SK-N-SH (cell line): ENCODE results near the gene GRB10. TPM values are rescaled to one million over a fixed set of nuclear protein-coding genes. Genes with fewer than 3 reads are reported as not detected.

Experiments
- CTCF ChIA-PET: fragments of 300-600, 350-600 bp; formaldehyde crosslinking; extraction: SDS; loops from one replicate; lab custom pipeline; 2021; lab: Yijun Ruan, JAX
- POLR2A ChIA-PET: fragments of 350-600 bp; sonication (Branson Sonifier 250); formaldehyde crosslinking; extraction: SDS; loops from one replicate; lab custom pipeline; 2020; ENCODE audit warnings: antibody characterized with exemption, inconsistent platforms; lab: Yijun Ruan, JAX
- DNase-seq: peaks from one replicate; pipeline ENCODE4 v3.0.0; 2012
- H2AFZ ChIP-seq: fragments of 200-600 bp; sonication (generic); 2 replicates; pipeline ENCODE4 v1.8.1; 2016; ENCODE audit warnings: antibody characterized with exemption, mild to moderate bottlenecking, low read depth
- H3F3A ChIP-seq: fragments of 200-600 bp; sonication (generic); replicated peaks from 2 replicates; pipeline ENCODE3; 2016; ENCODE audit warnings: antibody characterized with exemption, mild to moderate bottlenecking; ENCODE audit not compliant: insufficient read depth
- H3K27ac ChIP-seq, 2 experiments: fragments of 200-500 bp in 1 of 2; fragments of 200-600 bp in 1 of 2; sonication (Bioruptor generic) in 1 of 2; sonication (generic), shearing (Covaris generic) in 1 of 2; 2 replicates each; pipeline versions ENCODE4 v1.5.1 to v1.6.1; 2014 to 2016; ENCODE audit warnings: low read depth in 2 of 2, inconsistent platforms in 1 of 2, low read length in 1 of 2, mild to moderate bottlenecking in 1 of 2, mixed read lengths in 1 of 2
- H3K27me3 ChIP-seq: fragments of 200-600 bp; sonication (generic), shearing (Covaris generic); 2 replicates; pipeline ENCODE4 v1.6.1; 2016; ENCODE audit warnings: mixed run types; ENCODE audit not compliant: insufficient read depth
- H3K36me3 ChIP-seq, 2 experiments: fragments of 200-500 bp in 1 of 2; fragments of 200-600 bp in 1 of 2; sonication (Bioruptor generic) in 1 of 2; sonication (generic) in 1 of 2; replicated peaks in 1 of 2; 2 replicates each; pipeline versions ENCODE3 to v1.5.1; 2014 to 2016; ENCODE audit warnings: low read length in 1 of 2, mild to moderate bottlenecking in 1 of 2; ENCODE audit not compliant: insufficient read depth in 2 of 2, control insufficient read depth in 1 of 2
- H3K4me1 ChIP-seq, 2 experiments: fragments of 200-500 bp in 1 of 2; fragments of 200-600 bp in 1 of 2; sonication (Bioruptor generic) in 1 of 2; sonication (generic), shearing (Covaris generic) in 1 of 2; 2 replicates each; pipeline versions ENCODE4 v1.5.1 to v1.6.1; 2014 to 2016; ENCODE audit warnings: low read depth in 1 of 2, low read length in 1 of 2, mixed run types in 1 of 2; ENCODE audit not compliant: insufficient read depth in 2 of 2, control insufficient read depth in 1 of 2
- H3K4me2 ChIP-seq: fragments of 200-600 bp; sonication (generic), shearing (Covaris generic); 2 replicates; pipeline ENCODE4 v1.6.1; 2017; ENCODE audit warnings: mixed run types
- H3K4me3 ChIP-seq, 2 experiments: fragments of 200-500 bp in 1 of 2; fragments of 200-600 bp in 1 of 2; sonication (Bioruptor generic) in 1 of 2; sonication (generic), shearing (Covaris generic) in 1 of 2; 2 replicates each; pipeline versions ENCODE4 v1.5.1 to v1.8.1; 2014 to 2016; ENCODE audit warnings: low read depth in 2 of 2, inconsistent platforms in 1 of 2, low read length in 1 of 2, mild to moderate bottlenecking in 1 of 2, mixed read lengths in 1 of 2, moderate library complexity in 1 of 2
- H3K79me2 ChIP-seq: fragments of 200-600 bp; sonication (generic); 2 replicates; pipeline ENCODE4 v1.8.1; 2017; ENCODE audit warnings: mild to moderate bottlenecking; ENCODE audit not compliant: insufficient read depth
- H3K9ac ChIP-seq: fragments of 200-600 bp; sonication (generic); 2 replicates; pipeline ENCODE4 v1.6.1; 2017; ENCODE audit warnings: mixed run types
- H3K9me2 ChIP-seq: fragments of 200-600 bp; sonication (generic); 2 replicates; pipeline ENCODE4 v1.6.1; 2017; ENCODE audit warnings: mixed run types
- H3K9me3 ChIP-seq: fragments of 200-600 bp; sonication (generic); 2 replicates; pipeline ENCODE4 v1.6.1; 2017; ENCODE audit warnings: mixed run types, mild to moderate bottlenecking, moderate library complexity
- H4K20me1 ChIP-seq: fragments of 200-600 bp; sonication (generic); 2 replicates; pipeline ENCODE4 v1.6.1; 2017; ENCODE audit warnings: mild to moderate bottlenecking, mixed run types; ENCODE audit not compliant: insufficient read depth
- CHD2 ChIP-seq: fragments of 150-350 bp; IDR thresholded peaks from 2 replicates; pipeline ENCODE4 v1.6.1; 2018; ENCODE audit warnings: low read length; ENCODE audit not compliant: partially characterized antibody
- ELF1 ChIP-seq: IDR thresholded peaks from 2 replicates; pipeline ENCODE4 v1.4.0; 2012
- FOSL2 ChIP-seq: IDR thresholded peaks from 2 replicates; pipeline ENCODE4 v1.4.0; 2012; ENCODE audit warnings: low read depth, mild to moderate bottlenecking, moderate library complexity, borderline replicate concordance
- FOXJ3 ChIP-seq: sonication (generic); formaldehyde crosslinking; IDR thresholded peaks from 2 replicates; pipeline ENCODE4 v1.5.1; 2020; ENCODE audit warnings: mild to moderate bottlenecking, missing genetic modification reagents
- FOXM1 ChIP-seq: IDR thresholded peaks from 2 replicates; pipeline ENCODE4 v1.4.0; 2012; ENCODE audit warnings: low read depth, mild to moderate bottlenecking
- JUND ChIP-seq: IDR thresholded peaks from 2 replicates; pipeline ENCODE4 v1.4.0; 2012
- MXI1 ChIP-seq: IDR thresholded peaks from 2 replicates; pipeline ENCODE4 v1.6.1; 2012; ENCODE audit warnings: mild to moderate bottlenecking, low read depth, low read length, improper control_type of control experiment
- NRF1 ChIP-seq: IDR thresholded peaks from 2 replicates; pipeline ENCODE4 v1.6.1; 2012; ENCODE audit warnings: low read depth, mild to moderate bottlenecking, low read length
- RAD21 ChIP-seq: IDR thresholded peaks from 2 replicates; pipeline ENCODE4 v1.6.1; 2012; ENCODE audit warnings: mild to moderate bottlenecking, low read length
- RCOR1 ChIP-seq: fragments of 150-350 bp; IDR thresholded peaks from 2 replicates; pipeline ENCODE4 v1.6.1; 2017; ENCODE audit warnings: antibody characterized with exemption, low read length
- TAF1 ChIP-seq: IDR thresholded peaks from 2 replicates; pipeline ENCODE4 v1.6.1; 2012; ENCODE audit warnings: low read depth, mild to moderate bottlenecking, low read length, moderate library complexity, borderline replicate concordance
- TCF12 ChIP-seq: IDR thresholded peaks from 2 replicates; pipeline ENCODE4 v1.4.0; 2012
- TEAD4 ChIP-seq: IDR thresholded peaks from 2 replicates; pipeline ENCODE4 v1.4.0; 2012; ENCODE audit warnings: mild to moderate bottlenecking, borderline replicate concordance; ENCODE audit not compliant: insufficient read depth
- USF2 ChIP-seq: fragments of 150-350 bp; IDR thresholded peaks from 2 replicates; pipeline ENCODE4 v1.6.1; 2017; ENCODE audit warnings: antibody characterized with exemption, low read length, low read depth, borderline replicate concordance
- YY1 ChIP-seq: IDR thresholded peaks from 2 replicates; pipeline ENCODE4 v1.4.0; 2012; ENCODE audit warnings: low read depth, mild to moderate bottlenecking
- ZBTB33 ChIP-seq: IDR thresholded peaks from 2 replicates; pipeline ENCODE4 v1.4.0; 2012; ENCODE audit warnings: low read depth, borderline replicate concordance
- WGBS: methylation state at CpG from one replicate; pipeline ENCODE4 v1.1.6; 2017; ENCODE audit warnings: low lambda C conversion rate; 5-methylcytosine and 5-hydroxymethylcytosine counted together
- polyA plus RNA-seq, 3 experiments: library from polyadenylated mRNA; depleted of rRNA; stranded (reverse); fragments of >200 nt; gene quantifications; 2 replicates each; pipeline ENCODE4 v1.2.3, GENCODE V29; 2012
- TF ChIP-seq, protein P1 (sequence below): fragments of 200-600 bp; sonication (generic); IDR thresholded peaks from 2 replicates; pipeline ENCODE4 v1.6.1; 2017; ENCODE audit warnings: antibody characterized with exemption, mild to moderate bottlenecking, moderate library complexity
- TF ChIP-seq, protein P2 (sequence below): fragments of 150-350 bp; IDR thresholded peaks from 2 replicates; pipeline ENCODE4 v1.6.1; 2016; ENCODE audit warnings: mild to moderate bottlenecking, low read depth, low read length

Gene GRB10
- polyA plus RNA-seq, 1 of the 3 experiments (the other 2 are of a cell fraction), result 5.1 TPM

DNA sequence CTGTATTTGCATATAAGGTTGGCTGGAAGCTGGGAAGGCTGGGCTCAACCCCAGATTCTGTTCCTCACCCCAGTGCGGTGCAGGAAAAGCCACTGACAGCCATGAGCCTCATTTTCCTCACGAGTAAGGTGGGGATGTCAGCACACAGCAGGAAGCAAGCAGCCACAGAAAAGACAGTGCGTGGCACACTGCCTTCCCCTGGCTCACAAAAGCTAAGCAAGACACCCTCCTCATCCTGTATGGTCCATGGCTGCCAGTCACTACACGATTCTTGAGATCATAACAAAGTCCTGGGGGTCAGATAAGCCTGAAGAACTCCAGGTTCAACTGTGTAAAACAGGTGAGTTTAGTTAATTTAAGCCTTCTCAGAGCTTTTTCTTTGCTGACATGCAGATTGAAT lies 188.6 kb downstream of the GRB10 start:
- H3K9me3 ChIP-seq, result no peaks in the 10 kb centered on the region
- no peak for TF ChIP-seq RAD21
- no peak for TF ChIP-seq MXI1
- TF ChIP-seq YY1, result no peak
- no peak for TF ChIP-seq USF2
- TF ChIP-seq CHD2, result no peak
- no peak for TF ChIP-seq NRF1
- no peak for TF ChIP-seq JUND
- no peak for TF ChIP-seq ZBTB33
- no peak for TF ChIP-seq ELF1
- no peak for TF ChIP-seq RCOR1
- TF ChIP-seq TAF1, result no peak
- TF ChIP-seq FOXJ3, result no peak
- no peak for TF ChIP-seq TEAD4
- no peak for TF ChIP-seq FOXM1
- TF ChIP-seq, all 33 proteins: peak for 0
- peaks cover 0 to 16% of the 10 kb centered on the region in 2 experiments; a peak in 1 of 4 replicates for H3K4me1 ChIP-seq
- WGBS, result 51% methylated on average over 4 of the region's 4 CpGs
- no peak overlapping the region for H3K4me3 ChIP-seq
- H3K9ac ChIP-seq, result no peak overlapping the region
- H3K9me2 ChIP-seq, result no peaks in the 10 kb centered on the region
- no peak overlapping the region for H3K27ac ChIP-seq
- no peak for DNase-seq
- H2AFZ ChIP-seq, result no peak overlapping the region
- no peak overlapping the region for H3K4me2 ChIP-seq
- peaks cover 2 to 33% of the 10 kb centered on the region in 2 experiments for H3K36me3 ChIP-seq
- CTCF ChIA-PET, result interaction anchor here (0.8 to 7.5 kb wide), 15 partner anchors 8 to 170 kb away, joined by 3 to 64 read pairs (median 5); partner anchors contain the start of gene DDC
- no peaks in the 10 kb centered on the region for H4K20me1 ChIP-seq
- H3F3A ChIP-seq, result no peaks in the 10 kb centered on the region
- no peaks in the 10 kb centered on the region for H3K27me3 ChIP-seq
- POLR2A ChIA-PET, result no interaction called here
- no peaks in the 10 kb centered on the region for H3K79me2 ChIP-seq

DNA sequence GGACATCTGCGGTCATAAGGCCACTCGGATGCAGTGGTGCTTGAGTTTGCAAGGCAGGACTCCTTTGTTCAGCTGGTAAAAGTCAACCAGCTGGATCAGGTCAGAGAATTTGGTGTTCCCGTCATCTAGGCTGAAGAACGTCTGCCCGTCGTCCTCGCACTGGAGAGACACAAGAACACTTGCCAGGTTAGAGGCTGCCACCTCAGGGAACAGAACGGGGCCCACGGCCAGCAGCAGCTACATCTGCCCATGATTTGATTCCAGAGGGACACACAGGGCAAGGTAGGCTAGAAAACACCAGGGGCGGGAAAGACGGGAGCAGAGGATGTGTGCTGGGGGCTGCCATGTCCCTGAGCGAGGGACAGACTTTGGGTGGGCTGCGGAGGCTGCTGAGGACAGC lies 189.8 kb downstream of the GRB10 start:
- WGBS, result 73% methylated on average over 13 of the region's 13 CpGs
- Histone ChIP-seq H3K36me3 (peaks cover 2 to 26% of the 10 kb centered on the region in 2 experiments), H3K27ac (no peak overlapping the region), H3K79me2 (no peaks in the 10 kb centered on the region), H3K4me3 (no peak overlapping the region), H2AFZ (no peak overlapping the region), H3K9me2 (no peaks in the 10 kb centered on the region), H3K4me1 (peaks cover 0 to 8% of the 10 kb centered on the region in 2 experiments; a peak in 1 of 4 replicates), H3K27me3 (no peaks in the 10 kb centered on the region), H3K4me2 (no peak overlapping the region), H3K9me3 (no peaks in the 10 kb centered on the region), H4K20me1 (no peaks in the 10 kb centered on the region), H3K9ac (no peak overlapping the region), H3F3A (no peaks in the 10 kb centered on the region)
- CTCF ChIA-PET, result interaction anchor here (1.4 to 7.5 kb wide), 7 partner anchors 10 to 125 kb away, joined by 4 to 64 read pairs (median 14); no protein-coding TSS in a partner anchor
- POLR2A ChIA-PET, result no interaction called here
- no peak for DNase-seq
- TF ChIP-seq NRF1, result no peak
- TF ChIP-seq USF2, result no peak
- no peak for TF ChIP-seq TAF1
- TF ChIP-seq TCF12, result no peak
- no peak for TF ChIP-seq RAD21
- TF ChIP-seq FOSL2, result no peak
- TF ChIP-seq TEAD4, result no peak
- TF ChIP-seq, protein P1, sequence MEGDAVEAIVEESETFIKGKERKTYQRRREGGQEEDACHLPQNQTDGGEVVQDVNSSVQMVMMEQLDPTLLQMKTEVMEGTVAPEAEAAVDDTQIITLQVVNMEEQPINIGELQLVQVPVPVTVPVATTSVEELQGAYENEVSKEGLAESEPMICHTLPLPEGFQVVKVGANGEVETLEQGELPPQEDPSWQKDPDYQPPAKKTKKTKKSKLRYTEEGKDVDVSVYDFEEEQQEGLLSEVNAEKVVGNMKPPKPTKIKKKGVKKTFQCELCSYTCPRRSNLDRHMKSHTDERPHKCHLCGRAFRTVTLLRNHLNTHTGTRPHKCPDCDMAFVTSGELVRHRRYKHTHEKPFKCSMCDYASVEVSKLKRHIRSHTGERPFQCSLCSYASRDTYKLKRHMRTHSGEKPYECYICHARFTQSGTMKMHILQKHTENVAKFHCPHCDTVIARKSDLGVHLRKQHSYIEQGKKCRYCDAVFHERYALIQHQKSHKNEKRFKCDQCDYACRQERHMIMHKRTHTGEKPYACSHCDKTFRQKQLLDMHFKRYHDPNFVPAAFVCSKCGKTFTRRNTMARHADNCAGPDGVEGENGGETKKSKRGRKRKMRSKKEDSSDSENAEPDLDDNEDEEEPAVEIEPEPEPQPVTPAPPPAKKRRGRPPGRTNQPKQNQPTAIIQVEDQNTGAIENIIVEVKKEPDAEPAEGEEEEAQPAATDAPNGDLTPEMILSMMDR, result no peak
- TF ChIP-seq, protein P2, sequence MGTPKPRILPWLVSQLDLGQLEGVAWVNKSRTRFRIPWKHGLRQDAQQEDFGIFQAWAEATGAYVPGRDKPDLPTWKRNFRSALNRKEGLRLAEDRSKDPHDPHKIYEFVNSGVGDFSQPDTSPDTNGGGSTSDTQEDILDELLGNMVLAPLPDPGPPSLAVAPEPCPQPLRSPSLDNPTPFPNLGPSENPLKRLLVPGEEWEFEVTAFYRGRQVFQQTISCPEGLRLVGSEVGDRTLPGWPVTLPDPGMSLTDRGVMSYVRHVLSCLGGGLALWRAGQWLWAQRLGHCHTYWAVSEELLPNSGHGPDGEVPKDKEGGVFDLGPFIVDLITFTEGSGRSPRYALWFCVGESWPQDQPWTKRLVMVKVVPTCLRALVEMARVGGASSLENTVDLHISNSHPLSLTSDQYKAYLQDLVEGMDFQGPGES, result no peak
